ENCODE data around the gene OBSL1. TPM values are rescaled to one million over a fixed set of nuclear protein-coding genes. Genes with fewer than 3 reads are reported as not detected.

The OBSL1 gene
- total RNA-seq, 1 experiment from 2014 or later, result 25.5 TPM

DNA sequence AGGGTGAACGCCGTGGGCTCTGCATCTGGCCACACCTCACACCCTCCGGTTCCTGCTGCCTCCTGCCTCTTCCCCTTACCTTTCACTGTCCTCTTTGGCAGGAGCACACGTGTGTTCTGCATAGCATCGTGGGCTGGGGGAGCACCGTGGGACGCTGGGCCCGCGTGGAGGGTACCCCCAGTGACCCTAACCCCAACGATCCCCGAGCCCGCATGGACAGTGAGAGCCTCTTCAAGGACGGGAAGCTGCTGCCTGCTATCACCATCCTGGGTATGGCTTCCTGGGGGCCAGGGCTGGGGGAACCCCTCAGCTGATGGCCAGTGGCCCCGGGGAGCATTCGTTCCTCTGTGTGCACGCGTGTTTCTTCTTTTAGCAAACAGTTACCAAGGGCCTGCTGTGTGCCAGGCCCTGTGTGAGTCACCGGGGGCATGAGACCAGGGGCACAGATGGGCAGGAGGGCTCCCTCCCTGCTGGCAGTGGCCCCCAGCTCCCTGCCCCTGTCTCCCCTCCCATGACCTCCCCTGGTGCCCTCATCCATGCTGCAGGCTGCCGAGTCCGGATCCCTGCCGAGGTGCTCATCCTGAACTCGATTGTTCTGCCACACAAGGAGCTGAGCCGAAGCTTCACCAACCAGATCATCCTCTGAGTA lies 65.1 kb downstream of the OBSL1 start:
- intact Hi-C loops (cut with micrococcal nuclease; ENCODE audit: unreplicated experiment), result no loop called here
- in situ Hi-C loops (cut with HindIII; ENCODE audit: low pct_unique_long_range_greater_than_20kb, low sequenced_read_pairs), result no loop called here
- no TSS peak for BruUV-seq (replicated peaks)
- POLR2A ChIA-PET, result interaction anchor here (0.6 kb wide), 1 partner anchor 8 kb away, joined by 3 read pairs; the partner anchor contains the start of gene GMPPA
- H3K36me3 ChIP-seq (ENCODE audit: control insufficient read depth, insufficient read depth, low read length), result no peaks in the 10 kb centered on the region
- H3K4me1 ChIP-seq (ENCODE audit: control insufficient read depth, insufficient read depth, low read length), result peaks cover 12% of the 10 kb centered on the region
- CTCF ChIA-PET, result interaction anchor here (0.7 kb wide), 1 partner anchor 109 kb away, joined by 3 read pairs; no protein-coding TSS in a partner anchor
- H3K4me3 ChIP-seq (ENCODE audit: low read depth in 2 of 2, low read length in 2 of 2), result no peak overlapping the region
- no peak overlapping the region for H3K27ac ChIP-seq (ENCODE audit: low read length)
- no peak for ATAC-seq
- H3K9me3 ChIP-seq (ENCODE audit: control insufficient read depth, insufficient read depth, low read depth, low read length), result no peaks in the 10 kb centered on the region
- TF ChIP-seq, protein P1, sequence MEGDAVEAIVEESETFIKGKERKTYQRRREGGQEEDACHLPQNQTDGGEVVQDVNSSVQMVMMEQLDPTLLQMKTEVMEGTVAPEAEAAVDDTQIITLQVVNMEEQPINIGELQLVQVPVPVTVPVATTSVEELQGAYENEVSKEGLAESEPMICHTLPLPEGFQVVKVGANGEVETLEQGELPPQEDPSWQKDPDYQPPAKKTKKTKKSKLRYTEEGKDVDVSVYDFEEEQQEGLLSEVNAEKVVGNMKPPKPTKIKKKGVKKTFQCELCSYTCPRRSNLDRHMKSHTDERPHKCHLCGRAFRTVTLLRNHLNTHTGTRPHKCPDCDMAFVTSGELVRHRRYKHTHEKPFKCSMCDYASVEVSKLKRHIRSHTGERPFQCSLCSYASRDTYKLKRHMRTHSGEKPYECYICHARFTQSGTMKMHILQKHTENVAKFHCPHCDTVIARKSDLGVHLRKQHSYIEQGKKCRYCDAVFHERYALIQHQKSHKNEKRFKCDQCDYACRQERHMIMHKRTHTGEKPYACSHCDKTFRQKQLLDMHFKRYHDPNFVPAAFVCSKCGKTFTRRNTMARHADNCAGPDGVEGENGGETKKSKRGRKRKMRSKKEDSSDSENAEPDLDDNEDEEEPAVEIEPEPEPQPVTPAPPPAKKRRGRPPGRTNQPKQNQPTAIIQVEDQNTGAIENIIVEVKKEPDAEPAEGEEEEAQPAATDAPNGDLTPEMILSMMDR (IDR thresholded peaks at IDR 0.05), result no peak
- no peaks in the 10 kb centered on the region for H3K27me3 ChIP-seq (ENCODE audit: control insufficient read depth, insufficient read depth, low read length)
- DNase-seq (ENCODE audit: low read depth, low spot score), result no peak

DNA sequence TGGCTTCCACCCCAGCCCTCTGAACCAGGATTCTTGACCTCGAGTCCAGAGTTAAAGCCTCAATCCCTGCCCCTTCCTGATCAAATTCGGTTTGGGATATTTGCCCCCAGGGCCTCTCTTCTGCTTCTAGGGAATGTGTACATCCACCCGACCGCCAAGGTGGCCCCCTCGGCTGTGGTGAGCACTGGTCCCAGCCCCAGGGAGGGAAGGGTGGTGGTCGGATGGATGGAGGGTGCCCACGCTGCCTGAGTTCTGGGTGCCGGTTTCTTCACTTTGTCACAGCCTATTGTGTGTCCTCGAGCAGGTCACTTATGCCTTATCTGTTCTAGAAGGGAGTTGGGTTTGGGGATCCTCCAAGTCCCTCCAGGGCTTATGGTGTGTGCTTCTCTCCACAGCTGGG lies 65.8 kb downstream of the OBSL1 start:
- ATAC-seq, result no peak
- Histone ChIP-seq H3K36me3 (ENCODE audit: control insufficient read depth, insufficient read depth, low read length) (no peaks in the 10 kb centered on the region), H3K4me3 (ENCODE audit: low read depth in 2 of 2, low read length in 2 of 2) (no peak overlapping the region), H3K4me1 (ENCODE audit: control insufficient read depth, insufficient read depth, low read length) (peaks cover 11% of the 10 kb centered on the region), H3K27me3 (ENCODE audit: control insufficient read depth, insufficient read depth, low read length) (no peaks in the 10 kb centered on the region), H3K9me3 (ENCODE audit: control insufficient read depth, insufficient read depth, low read depth, low read length) (no peaks in the 10 kb centered on the region), H3K27ac (ENCODE audit: low read length) (no peak overlapping the region)
- ChIA-PET POLR2A (no interaction called here), CTCF (no interaction called here)
- intact Hi-C loops (cut with micrococcal nuclease; ENCODE audit: unreplicated experiment), result no loop called here
- TF ChIP-seq SIN3A (IDR thresholded peaks at IDR 0.05; ENCODE audit: borderline replicate concordance, insufficient read depth, low read depth, low read length) (no peak), TCF7L2 (IDR thresholded peaks at IDR 0.05; ENCODE audit: low read depth, low read length) (no peak), POLR2AphosphoS5 (IDR thresholded peaks at IDR 0.05; ENCODE audit: low read depth, low read length) (no peak)
- TF ChIP-seq, protein P1 (IDR thresholded peaks at IDR 0.05), result no peak
- TF ChIP-seq, protein P2, sequence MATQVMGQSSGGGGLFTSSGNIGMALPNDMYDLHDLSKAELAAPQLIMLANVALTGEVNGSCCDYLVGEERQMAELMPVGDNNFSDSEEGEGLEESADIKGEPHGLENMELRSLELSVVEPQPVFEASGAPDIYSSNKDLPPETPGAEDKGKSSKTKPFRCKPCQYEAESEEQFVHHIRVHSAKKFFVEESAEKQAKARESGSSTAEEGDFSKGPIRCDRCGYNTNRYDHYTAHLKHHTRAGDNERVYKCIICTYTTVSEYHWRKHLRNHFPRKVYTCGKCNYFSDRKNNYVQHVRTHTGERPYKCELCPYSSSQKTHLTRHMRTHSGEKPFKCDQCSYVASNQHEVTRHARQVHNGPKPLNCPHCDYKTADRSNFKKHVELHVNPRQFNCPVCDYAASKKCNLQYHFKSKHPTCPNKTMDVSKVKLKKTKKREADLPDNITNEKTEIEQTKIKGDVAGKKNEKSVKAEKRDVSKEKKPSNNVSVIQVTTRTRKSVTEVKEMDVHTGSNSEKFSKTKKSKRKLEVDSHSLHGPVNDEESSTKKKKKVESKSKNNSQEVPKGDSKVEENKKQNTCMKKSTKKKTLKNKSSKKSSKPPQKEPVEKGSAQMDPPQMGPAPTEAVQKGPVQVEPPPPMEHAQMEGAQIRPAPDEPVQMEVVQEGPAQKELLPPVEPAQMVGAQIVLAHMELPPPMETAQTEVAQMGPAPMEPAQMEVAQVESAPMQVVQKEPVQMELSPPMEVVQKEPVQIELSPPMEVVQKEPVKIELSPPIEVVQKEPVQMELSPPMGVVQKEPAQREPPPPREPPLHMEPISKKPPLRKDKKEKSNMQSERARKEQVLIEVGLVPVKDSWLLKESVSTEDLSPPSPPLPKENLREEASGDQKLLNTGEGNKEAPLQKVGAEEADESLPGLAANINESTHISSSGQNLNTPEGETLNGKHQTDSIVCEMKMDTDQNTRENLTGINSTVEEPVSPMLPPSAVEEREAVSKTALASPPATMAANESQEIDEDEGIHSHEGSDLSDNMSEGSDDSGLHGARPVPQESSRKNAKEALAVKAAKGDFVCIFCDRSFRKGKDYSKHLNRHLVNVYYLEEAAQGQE (IDR thresholded peaks at IDR 0.05; ENCODE audit: insufficient read depth in 1 of 2, low read depth in 2 of 2, low read length in 1 of 2), result no peak
- DNase-seq (ENCODE audit: low read depth, low spot score), result no peak
- no TSS peak for BruUV-seq (replicated peaks)
- in situ Hi-C loops (cut with HindIII; ENCODE audit: low pct_unique_long_range_greater_than_20kb, low sequenced_read_pairs), result no loop called here

Measured in Panc1 (cell line).